GM12878 (cell line): ENCODE measurements around the gene SMURF1.

Experiments
- ASH2L ChIP-seq: fragments of 300-600, 200-600 bp; sonication (generic); IDR thresholded peaks from 2 replicates; pipeline ENCODE4 v1.6.1; 2017; ENCODE audit warnings: low read depth, mild to moderate bottlenecking, borderline replicate concordance
- RFX5 ChIP-seq: IDR thresholded peaks from 2 replicates; pipeline ENCODE4 v1.6.1; 2011; ENCODE audit warnings: low read depth, low read length, improper control_type of control experiment
- TF ChIP-seq, protein P1 (sequence below): IDR thresholded peaks from 2 replicates; pipeline ENCODE4 v1.6.1; 2011; ENCODE audit warnings: low read depth, mild to moderate bottlenecking, low read length, moderate library complexity, borderline replicate concordance; ENCODE audit errors: extremely low read depth

- TF ChIP-seq ASH2L (no peak), RFX5 (no peak)
- TF ChIP-seq, protein P1, sequence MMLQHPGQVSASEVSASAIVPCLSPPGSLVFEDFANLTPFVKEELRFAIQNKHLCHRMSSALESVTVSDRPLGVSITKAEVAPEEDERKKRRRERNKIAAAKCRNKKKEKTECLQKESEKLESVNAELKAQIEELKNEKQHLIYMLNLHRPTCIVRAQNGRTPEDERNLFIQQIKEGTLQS: no peak
Observed at GRCh38 chr7:99092064-99092720, 51.7 kb downstream of the SMURF1 start.
